IPS-NIHi7 (cell line): Measurements from ENCODE around the gene NKAIN1.

Experiments used
- DNase-seq: peaks from one replicate; pipeline ENCODE4 v3.0.0; 2012; ENCODE audit warnings: mixed read lengths; ENCODE audit errors: extremely low spot score

The NKAIN1 gene

GRCh38 chr1:31234123-31234708 lies 5.5 kb downstream of the NKAIN1 start:
- DNase-seq = no peak

- DNase-seq = no peak
These were observed 7.0 kb downstream of the NKAIN1 start for GRCh38 chr1:31232689-31233088.

- no peak for DNase-seq
These were observed 7.9 kb downstream of the NKAIN1 start for GRCh38 chr1:31231802-31232201.

GRCh38 chr1:31230378-31230777 lies 9.3 kb downstream of the NKAIN1 start:
- DNase-seq = no peak

GRCh38 chr1:31228986-31229385 lies 10.7 kb downstream of the NKAIN1 start:
- no peak for DNase-seq

- no peak for DNase-seq
These were observed 11.7 kb downstream of the NKAIN1 start for GRCh38 chr1:31227891-31228568.

GRCh38 chr1:31224068-31224467 lies 15.6 kb downstream of the NKAIN1 start:
- DNase-seq = no peak

- no peak for DNase-seq
These were observed 17.5 kb downstream of the NKAIN1 start for GRCh38 chr1:31222176-31222575.

GRCh38 chr1:31221072-31221471 lies 18.6 kb downstream of the NKAIN1 start:
- DNase-seq = no peak

GRCh38 chr1:31219489-31219888 lies 20.2 kb downstream of the NKAIN1 start:
- DNase-seq = no peak

- no peak for DNase-seq
These were observed 21.0 kb downstream of the NKAIN1 start for GRCh38 chr1:31218705-31219104.

- peak; percentile 46 for DNase-seq
These were observed 23.7 kb downstream of the NKAIN1 start for GRCh38 chr1:31216016-31216415.

- DNase-seq = no peak
These were observed 24.6 kb downstream of the NKAIN1 start for GRCh38 chr1:31215065-31215570.

- DNase-seq = peak; percentile 84
These were observed 25.2 kb downstream of the NKAIN1 start for GRCh38 chr1:31214316-31215064.

GRCh38 chr1:31208361-31208945 lies 31.2 kb downstream of the NKAIN1 start:
- DNase-seq = no peak

- no peak for DNase-seq
These were observed 32.1 kb downstream of the NKAIN1 start for GRCh38 chr1:31207569-31207968.

- DNase-seq = no peak
These were observed 32.6 kb downstream of the NKAIN1 start for GRCh38 chr1:31207046-31207445.

- no peak for DNase-seq
These were observed 36.5 kb downstream of the NKAIN1 start for GRCh38 chr1:31203215-31203614.

GRCh38 chr1:31201931-31202360 lies 37.7 kb downstream of the NKAIN1 start:
- DNase-seq = no peak

GRCh38 chr1:31199949-31200348 lies 39.7 kb downstream of the NKAIN1 start:
- DNase-seq = no peak

- DNase-seq = no peak
These were observed 40.4 kb downstream of the NKAIN1 start for GRCh38 chr1:31199236-31199790.

GRCh38 chr1:31198600-31198999 lies 41.1 kb downstream of the NKAIN1 start:
- DNase-seq = no peak
